ENCODE data around the gene FOXN1.

Gene FOXN1

GRCh38 chr17:28501421-28502284 is 4.5 kb upstream of the FOXN1 start:
- no peak for DNase-seq (ENCODE audit: low spot score)
- H3K27ac ChIP-seq = no peak overlapping the region
- no peak overlapping the region for H3K4me3 ChIP-seq
- TF ChIP-seq, protein P1, sequence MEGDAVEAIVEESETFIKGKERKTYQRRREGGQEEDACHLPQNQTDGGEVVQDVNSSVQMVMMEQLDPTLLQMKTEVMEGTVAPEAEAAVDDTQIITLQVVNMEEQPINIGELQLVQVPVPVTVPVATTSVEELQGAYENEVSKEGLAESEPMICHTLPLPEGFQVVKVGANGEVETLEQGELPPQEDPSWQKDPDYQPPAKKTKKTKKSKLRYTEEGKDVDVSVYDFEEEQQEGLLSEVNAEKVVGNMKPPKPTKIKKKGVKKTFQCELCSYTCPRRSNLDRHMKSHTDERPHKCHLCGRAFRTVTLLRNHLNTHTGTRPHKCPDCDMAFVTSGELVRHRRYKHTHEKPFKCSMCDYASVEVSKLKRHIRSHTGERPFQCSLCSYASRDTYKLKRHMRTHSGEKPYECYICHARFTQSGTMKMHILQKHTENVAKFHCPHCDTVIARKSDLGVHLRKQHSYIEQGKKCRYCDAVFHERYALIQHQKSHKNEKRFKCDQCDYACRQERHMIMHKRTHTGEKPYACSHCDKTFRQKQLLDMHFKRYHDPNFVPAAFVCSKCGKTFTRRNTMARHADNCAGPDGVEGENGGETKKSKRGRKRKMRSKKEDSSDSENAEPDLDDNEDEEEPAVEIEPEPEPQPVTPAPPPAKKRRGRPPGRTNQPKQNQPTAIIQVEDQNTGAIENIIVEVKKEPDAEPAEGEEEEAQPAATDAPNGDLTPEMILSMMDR (IDR thresholded peaks at IDR 0.05) = no peak

DNA sequence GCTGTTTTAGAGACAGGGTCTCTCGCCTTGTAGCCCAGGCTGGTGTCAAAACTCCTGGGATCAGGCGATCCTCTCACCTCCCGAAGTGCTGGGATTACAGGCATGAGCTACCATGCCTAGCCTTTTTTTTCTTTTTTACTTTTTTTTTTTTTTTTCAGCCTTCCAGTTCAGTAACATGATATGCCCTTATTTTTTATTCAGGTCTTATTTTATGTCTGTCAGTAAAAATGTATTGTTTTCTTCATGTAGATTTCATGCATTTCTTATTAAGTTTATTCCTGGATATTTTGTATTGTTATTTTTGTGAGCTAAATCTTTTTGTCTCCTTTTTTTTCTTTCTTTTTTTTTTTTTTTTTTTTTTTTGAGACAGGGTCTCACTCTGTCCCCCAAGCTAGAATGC is 2.7 kb upstream of the FOXN1 start:
- no peak for DNase-seq (ENCODE audit: low spot score)
- Histone ChIP-seq H3K27ac (no peak overlapping the region), H3K4me3 (no peak overlapping the region)
- TF ChIP-seq, protein P1 (IDR thresholded peaks at IDR 0.05) = no peak

DNA sequence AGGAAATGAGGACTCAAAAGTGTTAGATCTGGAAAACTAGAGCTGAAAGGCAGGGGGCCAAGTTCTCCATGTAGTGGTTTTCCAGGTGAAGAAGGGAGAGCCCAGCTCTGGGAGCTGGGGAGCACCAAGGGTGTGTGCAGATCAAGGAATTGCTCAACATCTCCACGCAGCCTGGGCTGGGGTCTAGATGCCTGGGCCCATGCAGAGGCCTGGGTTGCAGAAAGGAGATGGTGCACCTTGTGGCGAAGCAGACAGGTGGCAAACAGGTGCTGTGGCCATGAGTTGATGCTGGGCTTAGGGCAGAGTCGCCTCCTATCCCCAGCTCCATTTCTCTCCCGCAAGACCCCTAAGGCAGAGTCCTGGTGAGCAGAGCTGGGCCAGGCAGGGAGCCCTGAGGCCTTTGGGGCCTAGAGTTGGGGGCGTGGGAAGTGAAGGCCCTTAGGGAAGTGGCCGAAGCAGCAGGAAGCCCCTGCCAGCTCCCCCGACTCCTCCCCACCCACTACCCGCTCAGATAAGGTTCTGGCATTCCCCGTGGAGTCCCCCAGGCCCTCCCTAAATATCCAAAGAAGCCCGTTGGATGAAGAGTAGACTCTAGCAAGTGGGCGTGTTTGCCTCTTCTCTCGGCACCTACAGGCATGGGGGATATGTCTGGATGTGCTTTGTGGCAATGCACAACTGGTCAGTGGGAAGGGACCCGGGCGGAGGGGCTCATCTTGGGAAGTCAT is 777 bp downstream of the FOXN1 start:
- no peak overlapping the region for H3K27ac ChIP-seq
- no peak overlapping the region for H3K4me3 ChIP-seq
- no peak for DNase-seq (ENCODE audit: low spot score)
- TF ChIP-seq, protein P1 (IDR thresholded peaks at IDR 0.05) = no peak

GRCh38 chr17:28507567-28508203 is 1.5 kb downstream of the FOXN1 start:
- TF ChIP-seq, protein P1 (IDR thresholded peaks at IDR 0.05) = no peak
- no peak for DNase-seq (ENCODE audit: low spot score)
- no peak overlapping the region for H3K4me3 ChIP-seq
- H3K27ac ChIP-seq = no peak overlapping the region

DNA sequence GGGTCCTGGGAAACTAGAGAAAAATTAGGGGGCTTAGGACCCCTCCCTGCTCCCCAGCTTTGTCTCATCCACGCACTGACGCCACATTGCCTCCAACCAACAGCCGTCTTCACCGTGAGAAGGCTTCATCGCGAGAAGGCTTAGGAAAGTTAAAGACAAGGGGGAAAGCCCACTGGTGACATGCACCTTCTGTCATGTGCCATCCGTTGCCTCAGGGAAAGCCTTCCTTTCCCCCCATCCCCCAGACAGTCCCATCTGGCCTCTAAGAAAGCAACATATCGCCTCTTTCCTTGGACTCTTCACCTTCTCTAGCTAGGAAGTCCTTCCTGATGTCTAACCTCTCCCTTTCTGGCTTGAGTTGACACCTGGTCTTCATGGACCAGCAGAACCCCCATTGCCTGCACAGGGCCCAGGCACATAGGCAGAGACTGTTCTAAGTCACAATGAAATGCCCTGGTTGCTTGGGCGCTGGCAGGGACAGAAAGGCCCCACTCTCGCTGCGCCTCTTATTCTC is 2.1 kb downstream of the FOXN1 start:
- TF ChIP-seq, protein P1 (IDR thresholded peaks at IDR 0.05) = no peak
- no peak overlapping the region for H3K27ac ChIP-seq

GRCh38 chr17:28509789-28510188 is 3.6 kb downstream of the FOXN1 start:
- Histone ChIP-seq H3K4me3 (no peak overlapping the region), H3K27ac (no peak overlapping the region)
- TF ChIP-seq, protein P1 (IDR thresholded peaks at IDR 0.05) = no peak
- no peak for DNase-seq (ENCODE audit: low spot score)

More for the DNA sequence above, 2.1 kb downstream of the FOXN1 start:
- DNase-seq (ENCODE audit: low spot score) = no peak
- H3K4me3 ChIP-seq = no peak overlapping the region
